HG02970 (cell line): ENCODE measurements around the gene TM4SF18.

Experiments
- ATAC-seq: cut with Tn5 transposase; IDR thresholded peaks from one replicate; pipeline ENCODE4 v1.9.1; 2021; ENCODE audit warnings: mild to moderate bottlenecking, moderate library complexity, moderate number of reproducible peaks; ENCODE audit not compliant: unreplicated experiment, low FRiP score

The TM4SF18 gene

DNA sequence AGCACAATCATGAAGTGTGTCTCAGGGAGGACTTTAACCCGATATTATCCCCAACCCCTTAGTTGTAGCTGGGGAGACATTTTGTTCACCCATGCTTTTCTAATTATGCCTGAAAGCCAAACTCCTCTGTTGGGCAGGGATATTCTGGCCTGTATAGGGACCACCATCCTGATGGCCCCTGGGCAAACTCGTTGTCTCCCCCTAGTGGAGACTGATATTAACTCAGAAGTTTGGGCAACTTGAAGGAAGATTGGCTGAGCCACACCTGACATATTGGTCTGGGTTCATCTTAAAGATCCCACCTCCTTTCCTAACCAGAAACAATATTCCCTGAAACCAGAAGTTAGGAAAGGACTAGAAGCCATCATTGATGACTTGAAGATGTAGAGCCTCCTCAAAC lies 42.3 kb downstream of the TM4SF18 start:
- no peak for ATAC-seq

DNA sequence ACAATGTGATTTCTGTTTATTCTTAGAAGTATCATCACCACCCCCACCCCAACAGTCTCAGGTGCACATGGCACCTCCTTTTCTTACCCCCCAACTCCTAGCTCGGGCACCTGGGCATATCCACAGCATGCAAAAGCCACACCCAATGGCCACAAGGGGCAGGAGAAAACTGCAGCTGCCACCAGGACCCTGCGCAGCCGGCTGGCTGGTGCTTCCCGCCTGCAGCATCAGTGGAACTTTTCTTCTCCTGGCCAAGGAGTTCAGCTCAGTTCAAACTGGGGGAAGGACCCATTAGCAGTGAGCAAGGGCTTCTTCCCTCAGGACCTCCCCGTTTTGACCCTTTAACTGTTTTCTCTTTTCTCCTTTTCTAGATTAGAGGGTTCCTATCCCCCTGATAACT lies 44.8 kb downstream of the TM4SF18 start:
- no peak for ATAC-seq

DNA sequence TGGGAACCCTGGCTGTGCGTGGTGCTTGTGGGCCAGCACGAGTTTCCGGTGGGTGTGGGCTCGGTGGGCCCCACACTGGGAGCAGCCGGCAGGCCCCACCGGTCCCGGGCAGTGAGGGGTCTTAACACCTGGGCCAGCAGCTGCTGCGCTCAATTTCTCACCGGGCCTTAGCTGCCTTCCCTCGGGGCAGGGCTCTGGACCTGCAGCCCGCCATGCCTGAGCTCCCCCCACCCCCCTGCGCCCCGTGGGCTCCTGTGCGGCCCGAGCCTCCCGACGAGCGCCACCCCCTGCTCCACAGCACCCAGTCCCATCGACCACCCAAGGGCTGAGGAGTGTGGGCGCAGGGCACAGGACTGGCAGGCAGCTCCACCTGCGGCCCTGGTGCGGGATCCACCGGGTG lies 49.4 kb downstream of the TM4SF18 start:
- ATAC-seq, result no peak

DNA sequence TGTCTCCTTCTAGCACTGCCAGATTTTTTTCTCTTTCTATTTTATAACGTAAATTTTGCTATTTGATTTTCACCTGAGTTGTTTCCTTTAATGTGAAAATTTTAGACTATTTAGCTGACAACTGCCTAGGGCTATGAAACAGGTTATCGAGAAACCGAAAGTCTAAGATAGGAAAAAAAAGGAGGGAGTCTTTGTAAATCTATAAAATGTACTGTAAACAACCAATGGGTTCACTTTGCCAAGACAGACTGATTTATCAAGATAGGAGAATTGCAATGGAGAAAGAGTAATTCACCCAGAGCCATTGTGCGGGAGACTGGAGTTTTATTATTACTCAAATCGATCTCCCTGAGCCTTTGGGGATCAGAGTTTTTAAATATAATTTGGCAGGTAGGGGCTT lies 50.0 kb downstream of the TM4SF18 start:
- no peak for ATAC-seq

DNA sequence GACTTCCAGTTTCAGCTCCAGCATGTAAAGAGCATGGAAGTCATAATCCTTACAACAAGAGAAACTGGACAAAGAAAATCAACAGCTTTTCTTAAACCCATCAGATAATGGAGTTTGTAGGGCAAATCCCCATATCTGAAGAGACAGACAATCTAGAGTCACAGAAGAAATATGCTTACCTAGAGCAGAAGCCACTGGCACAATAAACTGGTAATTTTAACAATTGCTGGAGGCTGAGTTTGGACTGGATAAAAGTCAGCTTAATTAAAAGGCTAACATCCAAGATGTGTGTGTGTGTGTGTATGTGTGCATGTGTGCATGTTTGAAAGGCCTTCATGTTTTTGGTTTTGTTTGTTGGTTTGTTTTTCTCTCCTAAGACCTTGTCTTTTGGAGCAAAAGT lies 50.6 kb downstream of the TM4SF18 start:
- no peak for ATAC-seq

DNA sequence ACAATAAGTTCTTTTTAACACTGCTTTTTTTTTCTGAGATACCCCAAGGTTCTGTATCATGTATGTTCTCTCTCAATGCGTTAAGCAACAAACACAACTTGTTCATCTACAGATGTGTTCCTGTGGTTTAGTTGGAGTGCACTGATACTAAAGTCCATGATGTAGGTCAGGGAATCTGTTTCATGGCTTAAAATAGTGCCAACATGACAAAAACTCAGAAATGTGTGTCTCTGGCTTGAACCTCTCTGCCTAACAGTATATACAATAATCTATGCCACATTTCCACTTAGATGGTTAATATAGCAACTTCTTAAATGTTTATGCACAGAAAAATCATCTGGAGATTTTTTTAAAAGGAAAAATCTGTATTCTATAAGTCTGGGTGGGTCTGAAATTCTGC lies 51.1 kb downstream of the TM4SF18 start:
- no peak for ATAC-seq

DNA sequence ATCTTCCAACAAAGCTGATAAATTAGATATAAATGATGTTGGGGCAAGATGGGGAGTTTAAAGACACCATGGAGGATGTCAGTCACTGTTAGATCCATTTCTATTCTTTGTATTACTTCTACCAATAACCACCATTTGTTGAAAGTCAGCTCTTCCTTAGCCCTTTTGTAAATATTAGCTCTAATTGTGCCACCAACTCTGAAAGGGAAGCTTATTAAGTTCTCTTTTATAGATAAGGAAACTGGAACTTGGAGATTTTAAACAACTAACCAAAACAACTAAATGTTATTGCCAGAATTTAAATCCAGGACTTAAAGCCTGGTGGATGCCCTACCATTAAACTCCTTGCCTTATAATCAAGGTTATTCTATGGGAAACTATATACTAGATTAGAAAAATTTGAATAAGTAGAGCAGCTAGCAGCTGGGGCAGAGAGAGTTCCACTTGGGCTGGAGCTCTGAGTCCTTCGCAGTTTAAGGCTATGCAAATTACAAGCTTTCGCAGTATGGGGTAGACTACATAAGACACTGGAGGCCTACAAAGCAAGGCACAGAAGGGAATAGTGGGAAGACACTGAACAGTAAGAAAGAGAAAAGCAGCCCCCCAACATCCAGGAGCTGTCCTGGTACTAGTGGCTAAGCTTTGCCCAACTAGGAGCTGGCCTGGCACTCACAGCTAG lies 52.6 kb downstream of the TM4SF18 start:
- no peak for ATAC-seq

DNA sequence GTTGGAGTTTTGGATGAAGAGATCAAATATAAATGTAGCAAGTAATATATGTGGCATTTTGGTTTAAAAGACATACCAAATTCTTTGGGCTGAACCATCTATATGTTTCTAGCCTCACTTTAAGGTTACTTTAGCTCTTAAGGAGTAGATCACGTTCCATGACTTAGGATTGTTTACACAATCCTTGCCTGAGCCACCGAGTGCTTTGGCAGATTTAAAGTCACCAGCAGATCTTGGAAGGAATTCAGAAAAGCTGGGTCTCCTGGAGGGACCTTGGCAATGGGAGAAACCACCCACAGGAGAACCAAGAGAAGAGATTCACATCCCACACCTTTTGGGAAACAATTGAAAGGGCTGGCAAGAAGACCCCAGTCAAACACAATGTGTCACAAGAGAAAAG lies 54.5 kb downstream of the TM4SF18 start:
- ATAC-seq, result no peak

DNA sequence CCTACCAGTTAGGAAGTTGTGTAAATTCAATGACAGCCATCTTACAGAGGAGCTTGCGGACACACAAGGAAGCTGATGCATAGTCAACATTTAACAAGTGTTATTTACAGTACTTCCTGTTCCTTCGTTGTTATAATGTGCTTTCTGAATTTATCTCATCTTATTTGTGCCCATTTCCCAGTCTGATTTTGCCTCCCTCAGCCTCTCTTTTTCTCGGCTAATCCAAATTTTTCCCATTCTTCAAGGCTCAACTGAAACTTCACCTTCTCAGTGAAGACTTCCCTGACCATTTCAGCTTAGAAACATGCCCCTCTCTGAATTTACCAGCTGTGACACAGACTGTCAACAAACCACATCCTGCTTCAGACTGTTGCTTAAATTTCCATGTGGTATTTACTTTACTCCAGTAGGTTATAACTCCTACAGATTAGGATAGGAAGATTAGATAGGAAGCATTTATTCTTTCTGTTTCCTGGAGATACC lies 56.1 kb downstream of the TM4SF18 start:
- no peak for ATAC-seq

DNA sequence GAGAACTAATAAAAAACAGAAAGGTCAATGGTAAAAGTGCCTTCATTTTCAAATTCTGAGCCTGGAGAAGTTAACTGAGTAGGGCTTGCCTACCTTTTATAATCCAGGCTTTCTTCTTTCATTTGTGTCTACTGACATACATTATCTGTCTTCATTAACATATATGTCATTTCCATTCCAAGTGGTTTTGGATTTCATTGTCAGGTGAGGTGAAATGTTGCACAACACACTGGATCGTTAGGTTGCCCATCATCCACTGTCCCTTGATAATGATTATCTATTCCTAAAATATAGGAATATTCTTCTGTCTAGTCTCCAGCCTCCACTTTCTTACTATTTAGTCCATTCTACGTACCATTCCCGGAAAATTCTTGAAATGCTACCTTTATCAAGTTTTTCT lies 56.8 kb downstream of the TM4SF18 start:
- ATAC-seq, result no peak

DNA sequence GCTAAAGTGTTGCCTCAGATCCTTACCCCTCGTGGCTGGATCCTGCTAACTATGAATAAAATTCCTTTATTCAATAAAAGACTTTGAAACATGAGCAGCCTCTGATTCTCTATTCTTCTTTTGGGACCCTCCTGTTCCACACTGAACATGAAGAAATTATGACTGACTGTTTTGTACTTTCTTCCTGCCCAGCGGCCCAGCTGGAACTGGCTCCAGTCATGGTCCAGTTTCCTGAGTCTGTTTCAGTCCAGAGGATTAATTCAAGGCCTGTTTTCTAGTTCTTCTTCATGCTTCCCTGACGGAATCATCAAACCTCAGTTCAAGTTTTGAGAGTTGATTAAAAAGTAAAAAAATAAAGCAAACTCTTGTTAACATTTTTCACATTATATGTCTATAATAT lies 59.2 kb downstream of the TM4SF18 start:
- no peak for ATAC-seq

DNA sequence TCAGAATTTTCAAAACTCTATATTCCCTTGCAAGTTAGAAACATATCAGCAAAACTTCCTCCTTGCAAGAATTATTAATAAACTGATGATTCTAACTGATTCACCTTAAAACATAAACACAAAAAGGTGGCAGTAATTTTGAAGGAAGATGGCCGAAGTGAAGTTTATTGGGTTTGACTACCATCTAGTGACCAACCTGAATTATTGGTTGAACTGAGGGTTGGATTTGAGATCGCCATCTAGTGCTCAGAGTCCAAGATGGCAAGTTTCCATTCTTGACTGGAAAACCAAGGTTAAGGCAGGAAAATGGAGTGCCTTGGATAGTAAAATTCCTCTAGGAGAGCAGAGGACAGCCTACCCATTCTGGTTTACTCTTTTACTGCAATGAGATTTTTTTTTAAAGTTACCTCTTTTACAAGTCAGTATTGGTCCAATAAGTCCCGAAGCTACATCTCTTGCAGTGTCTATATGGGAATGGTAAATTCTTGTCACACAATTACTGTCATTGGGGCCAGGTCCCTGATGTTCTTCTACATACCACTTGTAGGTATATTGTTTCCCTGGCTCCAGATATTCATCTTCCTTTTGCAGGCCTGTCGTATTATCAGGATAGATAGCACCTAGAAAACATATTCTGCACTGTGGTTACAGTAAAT lies 60.2 kb downstream of the TM4SF18 start:
- no peak for ATAC-seq

DNA sequence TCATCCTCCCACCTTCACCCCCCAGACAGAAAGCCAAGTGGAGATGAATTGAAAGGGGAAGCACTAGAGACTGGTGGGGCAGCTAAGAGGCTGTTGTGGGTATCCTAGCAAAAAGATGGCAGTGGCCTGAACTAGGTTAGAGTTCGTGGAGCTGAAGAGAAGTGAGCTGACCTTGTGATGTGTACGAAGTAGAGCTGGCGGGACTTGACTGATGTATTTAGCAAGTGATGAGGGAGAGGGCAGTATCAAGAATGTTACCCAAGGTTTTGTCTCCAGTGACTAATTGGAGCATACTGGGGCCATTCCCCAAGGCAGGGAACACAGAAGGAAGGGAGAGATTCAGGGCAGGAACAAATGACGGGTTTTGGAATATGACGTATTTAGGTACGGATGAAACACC lies 61.8 kb downstream of the TM4SF18 start:
- no peak for ATAC-seq

DNA sequence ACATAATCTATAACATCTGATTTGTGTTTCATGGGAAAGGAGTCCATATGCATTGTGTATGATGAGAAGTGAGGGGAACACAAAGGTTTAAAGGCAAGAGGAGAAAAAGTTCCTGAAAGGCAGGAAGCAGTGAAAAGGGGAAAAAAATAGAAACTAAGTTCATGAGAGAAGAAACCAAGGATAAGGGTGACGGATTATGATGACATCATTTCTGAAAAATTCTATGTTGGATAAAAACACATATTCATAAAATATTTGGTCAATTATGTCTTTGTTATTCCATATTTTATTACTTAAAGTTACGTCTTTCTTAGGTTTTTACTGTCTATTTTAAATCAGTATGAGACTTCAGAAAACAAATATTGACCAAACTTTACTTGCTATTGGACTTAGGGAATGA lies 63.3 kb downstream of the TM4SF18 start:
- ATAC-seq, result no peak

DNA sequence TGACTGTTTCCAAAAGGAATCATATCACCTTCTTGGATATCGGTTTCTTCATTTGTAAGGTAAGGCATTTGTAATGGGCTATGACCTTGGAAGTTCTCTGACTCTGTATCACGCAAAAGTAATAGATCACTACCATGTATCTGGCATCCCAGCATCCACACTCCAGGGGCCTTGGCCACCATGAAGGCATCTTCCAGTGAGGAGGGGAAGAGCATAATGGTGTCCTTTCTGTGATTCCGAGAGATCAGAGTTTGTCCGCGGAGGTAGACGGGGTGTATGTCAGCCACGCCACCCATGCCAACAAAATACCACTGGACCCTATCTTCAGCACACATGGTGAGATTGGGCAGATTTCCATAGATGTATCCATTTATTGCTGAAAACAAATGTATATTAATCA lies 63.7 kb downstream of the TM4SF18 start:
- no peak for ATAC-seq
